Nephron progenitor cell (in vitro differentiated cells): ENCODE data around the gene GGN.

Experiments
- DNase-seq: peaks from one replicate; pipeline ENCODE4 v3.0.0; 2021
- H3K27ac Mint-ChIP-seq: 2 replicates; pipeline ENCODE4 v1.8.0; 2021; ENCODE audit warnings: mild to moderate bottlenecking, moderate library complexity, mixed read lengths
- H3K27me3 Mint-ChIP-seq: 2 replicates; pipeline ENCODE4 v1.8.0; 2021; ENCODE audit warnings: mild to moderate bottlenecking, low read depth, mixed read lengths; ENCODE audit not compliant: poor library complexity
- H3K36me3 Mint-ChIP-seq: 2 replicates; pipeline ENCODE4 v1.8.0; 2021; ENCODE audit warnings: low read depth, mixed read lengths
- H3K4me1 Mint-ChIP-seq: 2 replicates; pipeline ENCODE4 v1.8.0; 2021; ENCODE audit warnings: mixed read lengths
- H3K4me3 Mint-ChIP-seq: 2 replicates; pipeline ENCODE4 v1.8.0; 2021; ENCODE audit warnings: mild to moderate bottlenecking, moderate library complexity, mixed read lengths
- H3K9me3 Mint-ChIP-seq: 2 replicates; pipeline ENCODE4 v1.8.0; 2021; ENCODE audit warnings: mild to moderate bottlenecking, moderate library complexity, mixed read lengths
- TF ChIP-seq, protein P1 (sequence below): fragments of 200-600 bp; sonication (generic); IDR thresholded peaks from 2 replicates; pipeline ENCODE4 v1.5.0; 2021; ENCODE audit warnings: antibody characterized with exemption

The GGN gene

DNA sequence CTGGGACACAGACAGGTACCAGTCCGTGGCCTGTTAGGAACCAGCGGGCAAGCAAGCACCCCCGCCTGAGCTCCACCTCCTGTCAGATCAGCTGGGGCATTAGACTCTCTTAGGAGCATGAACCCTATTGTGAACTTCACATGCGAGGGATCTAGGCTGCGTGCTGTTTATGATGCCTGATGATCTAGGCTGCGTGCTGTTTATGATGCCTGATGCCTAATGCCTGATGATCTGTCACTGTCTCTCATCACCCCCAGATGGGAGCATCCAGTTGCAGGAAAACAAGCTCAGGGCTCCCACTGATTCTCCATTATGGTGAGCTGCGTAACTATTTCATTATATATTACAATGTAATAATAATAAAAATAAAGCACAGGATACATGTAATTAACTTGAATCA is 34.6 kb upstream of the GGN start:
- Mint-ChIP-seq H3K9me3 (no peaks in the 10 kb centered on the region), H3K4me3 (no peak overlapping the region), H3K4me1 (peaks cover 31% of the 10 kb centered on the region), H3K27ac (no peak overlapping the region), H3K27me3 (peaks cover 31% of the 10 kb centered on the region), H3K36me3 (no peaks in the 10 kb centered on the region)
- DNase-seq, result no peak
- TF ChIP-seq, protein P1, sequence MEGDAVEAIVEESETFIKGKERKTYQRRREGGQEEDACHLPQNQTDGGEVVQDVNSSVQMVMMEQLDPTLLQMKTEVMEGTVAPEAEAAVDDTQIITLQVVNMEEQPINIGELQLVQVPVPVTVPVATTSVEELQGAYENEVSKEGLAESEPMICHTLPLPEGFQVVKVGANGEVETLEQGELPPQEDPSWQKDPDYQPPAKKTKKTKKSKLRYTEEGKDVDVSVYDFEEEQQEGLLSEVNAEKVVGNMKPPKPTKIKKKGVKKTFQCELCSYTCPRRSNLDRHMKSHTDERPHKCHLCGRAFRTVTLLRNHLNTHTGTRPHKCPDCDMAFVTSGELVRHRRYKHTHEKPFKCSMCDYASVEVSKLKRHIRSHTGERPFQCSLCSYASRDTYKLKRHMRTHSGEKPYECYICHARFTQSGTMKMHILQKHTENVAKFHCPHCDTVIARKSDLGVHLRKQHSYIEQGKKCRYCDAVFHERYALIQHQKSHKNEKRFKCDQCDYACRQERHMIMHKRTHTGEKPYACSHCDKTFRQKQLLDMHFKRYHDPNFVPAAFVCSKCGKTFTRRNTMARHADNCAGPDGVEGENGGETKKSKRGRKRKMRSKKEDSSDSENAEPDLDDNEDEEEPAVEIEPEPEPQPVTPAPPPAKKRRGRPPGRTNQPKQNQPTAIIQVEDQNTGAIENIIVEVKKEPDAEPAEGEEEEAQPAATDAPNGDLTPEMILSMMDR, result no peak

DNA sequence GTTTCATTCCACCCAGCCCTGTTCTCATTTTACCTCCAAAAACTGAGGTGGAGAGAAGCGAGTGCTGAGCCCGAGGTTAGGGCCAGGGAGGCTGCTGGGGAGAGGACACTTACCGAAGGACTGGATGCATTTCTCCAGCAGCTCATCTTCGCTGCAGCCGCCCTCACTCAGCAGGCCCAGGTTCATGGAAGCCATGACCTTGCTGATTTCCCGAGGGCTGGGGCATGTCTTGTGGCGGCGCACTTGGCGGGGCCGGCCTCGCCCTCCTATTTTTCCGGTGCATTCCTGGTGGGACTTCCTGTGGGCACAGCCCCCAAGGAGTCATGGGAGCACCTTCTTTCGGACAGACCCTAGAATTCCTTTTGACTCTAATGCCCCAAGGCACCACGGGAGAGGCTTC is 34.0 kb upstream of the GGN start:
- Mint-ChIP-seq H3K4me3 (no peak overlapping the region), H3K36me3 (no peaks in the 10 kb centered on the region), H3K4me1 (peaks cover 36% of the 10 kb centered on the region), H3K9me3 (no peaks in the 10 kb centered on the region), H3K27ac (no peak overlapping the region), H3K27me3 (peaks cover 36% of the 10 kb centered on the region)
- TF ChIP-seq, protein P1, result no peak
- DNase-seq, result no peak

DNA sequence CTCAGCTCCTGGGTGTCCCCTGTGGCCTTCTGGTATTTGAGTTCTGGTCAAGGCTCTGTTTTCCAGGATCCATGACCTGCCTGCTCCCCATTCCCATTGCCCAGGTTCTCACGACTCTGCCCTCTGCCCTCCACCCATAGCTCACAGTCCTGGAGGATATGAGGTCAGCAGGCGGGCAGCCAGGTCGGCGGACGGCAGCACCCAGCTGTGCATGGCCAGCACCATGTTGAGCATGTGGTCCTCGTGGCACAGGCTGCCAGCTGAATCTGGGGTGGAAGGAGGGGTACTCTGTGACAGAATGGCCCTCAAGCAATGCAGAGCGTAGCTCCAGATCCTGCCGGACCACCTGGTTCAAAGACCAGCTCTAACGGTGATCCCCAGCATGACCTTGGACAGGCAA is 33.1 kb upstream of the GGN start:
- peaks cover 41% of the 10 kb centered on the region for H3K27me3 Mint-ChIP-seq
- H3K36me3 Mint-ChIP-seq, result no peaks in the 10 kb centered on the region
- DNase-seq, result no peak
- H3K4me1 Mint-ChIP-seq, result peaks cover 33% of the 10 kb centered on the region
- H3K9me3 Mint-ChIP-seq, result no peaks in the 10 kb centered on the region
- no peak overlapping the region for H3K4me3 Mint-ChIP-seq
- no peak overlapping the region for H3K27ac Mint-ChIP-seq
- TF ChIP-seq, protein P1, result no peak

DNA sequence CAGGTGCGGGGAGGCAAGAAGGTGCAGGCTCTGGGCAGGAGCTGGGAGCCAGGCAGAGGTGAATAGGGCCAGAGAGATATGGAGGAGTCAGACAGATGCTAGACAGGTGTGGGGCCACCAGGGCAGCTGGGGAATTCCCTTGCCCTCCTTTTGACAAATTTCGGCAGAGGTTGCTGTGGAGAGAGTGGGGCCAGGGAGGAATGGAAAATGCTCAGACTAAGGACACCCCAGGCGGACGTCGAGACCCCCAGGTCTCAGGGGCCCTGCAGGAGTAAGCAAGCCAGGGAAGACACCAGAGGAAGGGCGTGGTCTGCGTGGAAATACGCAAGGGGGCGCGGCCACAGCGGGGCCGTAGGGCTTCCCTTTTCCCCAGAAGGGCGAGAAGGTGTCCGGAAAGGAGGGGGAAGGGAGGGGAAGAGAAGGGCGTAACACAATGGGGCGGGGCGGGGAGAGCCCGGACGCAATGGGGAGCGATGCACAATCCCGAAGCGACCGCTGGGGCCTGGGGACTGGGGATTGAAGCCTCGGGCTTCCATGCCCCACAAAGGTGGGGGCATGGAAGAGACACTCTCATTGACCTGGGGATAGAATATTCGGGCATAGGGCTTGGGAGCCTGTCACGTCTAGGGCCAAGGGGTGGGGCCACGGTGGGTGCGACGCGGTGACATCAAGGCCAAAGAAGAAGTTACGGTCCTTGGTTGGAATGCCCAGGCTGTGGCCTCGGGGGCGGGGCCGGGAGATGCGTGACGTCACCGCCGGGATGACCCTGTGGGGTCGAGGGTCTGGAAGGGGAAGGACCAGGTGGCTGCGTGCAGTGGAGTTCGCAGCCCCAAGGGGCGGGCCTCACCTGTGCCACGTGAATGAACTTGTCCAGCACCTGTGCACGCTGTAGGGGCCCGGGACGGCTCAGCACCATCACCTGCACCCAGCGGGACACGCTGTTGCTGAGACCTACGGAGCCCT is 30.0 kb upstream of the GGN start:
- Mint-ChIP-seq H3K27ac (no peak overlapping the region), H3K9me3 (no peaks in the 10 kb centered on the region), H3K4me1 (peaks cover 34% of the 10 kb centered on the region), H3K27me3 (peaks cover 41% of the 10 kb centered on the region), H3K4me3 (peak overlapping the region; percentile 81), H3K36me3 (no peaks in the 10 kb centered on the region)
- peak; percentile 88 for DNase-seq
- TF ChIP-seq, protein P1, result no peak

DNA sequence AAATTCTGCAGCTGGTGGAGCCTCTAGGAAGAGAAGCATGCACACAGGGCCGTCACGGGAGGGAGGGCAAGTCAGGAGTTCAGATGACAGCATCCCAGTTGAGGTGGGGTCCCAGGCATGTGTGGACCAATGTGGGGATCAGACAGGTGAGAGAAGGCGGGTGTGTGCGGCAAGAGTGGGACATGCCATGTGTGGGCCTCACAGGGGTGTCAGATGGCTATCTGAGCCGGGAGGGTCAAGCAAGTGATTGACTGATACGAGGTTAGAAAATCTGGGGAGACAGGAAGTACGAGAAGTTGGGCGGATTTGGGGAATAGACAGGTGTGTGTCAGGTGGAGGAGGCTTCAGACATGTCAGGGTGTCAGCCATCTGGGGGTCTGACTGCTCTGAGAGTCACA is 29.3 kb upstream of the GGN start:
- Mint-ChIP-seq H3K4me1 (peaks cover 41% of the 10 kb centered on the region), H3K36me3 (no peaks in the 10 kb centered on the region), H3K4me3 (peak overlapping the region; percentile 81), H3K27ac (no peak overlapping the region), H3K27me3 (peaks cover 41% of the 10 kb centered on the region), H3K9me3 (no peaks in the 10 kb centered on the region)
- TF ChIP-seq, protein P1, result no peak
- no peak for DNase-seq

DNA sequence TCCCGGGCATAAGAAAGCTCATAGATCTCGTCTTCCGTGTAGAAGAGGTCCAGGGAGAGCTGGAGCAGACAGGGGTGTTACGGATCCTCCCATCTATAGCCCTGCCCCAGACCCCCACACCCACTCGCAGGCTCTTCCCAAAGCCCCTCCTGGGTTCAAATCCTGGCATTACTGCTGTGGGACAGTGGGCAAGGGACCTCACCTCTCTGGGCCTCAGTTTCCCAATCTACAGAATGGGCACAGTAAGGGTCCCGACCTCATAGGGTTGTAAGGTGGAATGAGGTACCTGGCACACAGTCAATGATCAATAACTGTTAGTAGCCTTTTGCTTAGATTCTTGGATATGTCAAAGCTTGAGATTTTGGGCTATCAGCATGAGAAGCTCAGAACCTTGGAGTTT is 25.6 kb upstream of the GGN start:
- Mint-ChIP-seq H3K4me3 (no peak overlapping the region), H3K27ac (no peak overlapping the region), H3K36me3 (peaks cover 4% of the 10 kb centered on the region), H3K27me3 (peaks cover 17% of the 10 kb centered on the region), H3K4me1 (peaks cover 35% of the 10 kb centered on the region), H3K9me3 (no peaks in the 10 kb centered on the region)
- DNase-seq, result no peak
- TF ChIP-seq, protein P1, result no peak
